HG02973 (cell line): ENCODE results near the gene CST5.
"Not testable (repeated sequence)": the region's sequence is repeated elsewhere in the genome, so short reads cannot be mapped to it uniquely, and the experiment has no call there.

Experiments used
- ATAC-seq: cut with Tn5 transposase; IDR thresholded peaks from one replicate; pipeline ENCODE4 v1.9.1; 2021; ENCODE audit warnings: moderate library complexity; ENCODE audit not compliant: unreplicated experiment

Gene CST5, protein sequence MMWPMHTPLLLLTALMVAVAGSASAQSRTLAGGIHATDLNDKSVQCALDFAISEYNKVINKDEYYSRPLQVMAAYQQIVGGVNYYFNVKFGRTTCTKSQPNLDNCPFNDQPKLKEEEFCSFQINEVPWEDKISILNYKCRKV

GRCh38 chr20:23879328-23879798, at the start of gene CST5:
CST5 (minus strand) TSS chr20:23879748; CDS start chr20:23879676, 72 bp downstream.
- ATAC-seq = no peak

DNA sequence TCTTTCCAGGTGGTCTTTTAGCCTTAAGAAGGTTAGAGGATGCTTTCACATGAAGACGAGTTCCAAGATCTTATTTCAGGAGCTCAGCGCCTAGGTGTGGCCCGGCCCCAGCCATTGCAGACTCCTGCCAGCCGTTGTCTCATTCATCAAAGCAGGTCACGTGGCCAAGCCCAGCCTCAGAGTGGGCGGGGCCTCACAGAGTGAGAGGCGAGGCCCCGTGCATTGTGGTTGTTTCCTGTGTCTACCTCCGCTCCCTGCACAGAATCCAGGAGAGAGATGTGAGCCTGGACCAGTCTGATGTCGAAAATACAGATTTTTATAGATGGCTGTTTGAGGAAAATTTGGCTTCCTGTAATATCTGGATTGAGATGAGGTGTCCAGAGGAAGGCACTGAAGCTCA, 49.2 kb upstream of the CST5 start:
- no peak for ATAC-seq

GRCh38 chr20:23928353-23928752, 48.8 kb upstream of the CST5 start:
- no peak for ATAC-seq

DNA sequence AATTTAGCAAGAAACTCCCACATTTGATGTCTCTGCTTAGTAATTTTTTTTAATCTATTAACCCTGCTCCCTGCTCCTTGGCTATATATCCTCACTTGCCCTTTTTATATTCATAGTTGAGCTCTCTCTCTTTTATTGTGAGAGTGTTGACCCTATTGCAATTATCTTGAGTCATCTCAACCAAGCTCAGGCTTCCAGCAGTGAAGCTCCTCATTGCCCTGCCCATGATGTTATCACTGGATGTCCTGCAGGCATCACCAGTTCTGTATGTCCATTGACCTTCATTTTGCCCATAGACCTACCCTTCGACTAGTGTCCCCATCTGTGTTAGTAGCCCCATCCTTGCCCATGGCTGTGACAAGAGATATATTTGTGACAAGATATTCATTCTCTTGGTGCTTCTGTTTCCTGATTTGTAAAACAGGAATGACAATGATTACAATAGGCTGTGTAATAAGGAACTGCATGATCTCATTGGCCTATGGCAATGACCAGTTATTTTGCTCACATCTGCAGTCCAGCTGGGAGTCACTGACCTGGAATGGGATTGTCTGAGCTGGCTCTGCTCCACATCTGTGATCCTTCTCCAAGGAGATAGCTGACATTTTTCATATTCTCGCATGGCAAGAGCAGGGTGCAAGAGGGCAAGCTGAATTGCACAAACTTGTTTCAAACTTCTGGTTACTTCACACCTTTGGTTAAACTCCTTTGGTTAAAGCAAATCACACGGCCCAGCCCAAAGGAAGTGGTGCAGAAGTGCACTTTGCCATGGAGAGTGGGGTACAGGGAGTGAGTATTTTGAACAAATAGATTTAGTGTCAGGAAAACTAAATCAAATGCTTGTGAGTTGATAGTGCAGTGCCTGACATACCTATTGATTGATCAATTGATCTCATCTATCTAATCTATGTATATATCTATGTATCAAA, 47.7 kb upstream of the CST5 start:
- no peak for ATAC-seq

DNA sequence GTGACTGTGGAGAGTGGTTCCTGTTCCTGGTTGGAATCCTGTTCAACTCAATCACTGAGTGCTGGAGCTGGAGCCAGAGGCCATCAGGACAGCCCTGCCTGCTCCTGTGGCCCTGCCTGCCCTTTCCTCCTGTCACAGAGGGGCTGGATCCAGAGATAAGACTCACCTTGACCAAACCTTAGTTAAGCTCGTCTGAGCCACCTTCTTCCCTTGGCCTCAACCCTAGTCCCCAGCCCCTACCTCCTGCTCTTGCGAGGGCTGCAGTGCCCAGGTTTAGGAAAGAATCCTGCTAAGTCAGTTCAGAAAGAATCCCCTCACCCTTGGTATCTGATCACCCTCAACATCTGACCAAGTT, 47.0 kb upstream of the CST5 start:
- ATAC-seq = no peak

DNA sequence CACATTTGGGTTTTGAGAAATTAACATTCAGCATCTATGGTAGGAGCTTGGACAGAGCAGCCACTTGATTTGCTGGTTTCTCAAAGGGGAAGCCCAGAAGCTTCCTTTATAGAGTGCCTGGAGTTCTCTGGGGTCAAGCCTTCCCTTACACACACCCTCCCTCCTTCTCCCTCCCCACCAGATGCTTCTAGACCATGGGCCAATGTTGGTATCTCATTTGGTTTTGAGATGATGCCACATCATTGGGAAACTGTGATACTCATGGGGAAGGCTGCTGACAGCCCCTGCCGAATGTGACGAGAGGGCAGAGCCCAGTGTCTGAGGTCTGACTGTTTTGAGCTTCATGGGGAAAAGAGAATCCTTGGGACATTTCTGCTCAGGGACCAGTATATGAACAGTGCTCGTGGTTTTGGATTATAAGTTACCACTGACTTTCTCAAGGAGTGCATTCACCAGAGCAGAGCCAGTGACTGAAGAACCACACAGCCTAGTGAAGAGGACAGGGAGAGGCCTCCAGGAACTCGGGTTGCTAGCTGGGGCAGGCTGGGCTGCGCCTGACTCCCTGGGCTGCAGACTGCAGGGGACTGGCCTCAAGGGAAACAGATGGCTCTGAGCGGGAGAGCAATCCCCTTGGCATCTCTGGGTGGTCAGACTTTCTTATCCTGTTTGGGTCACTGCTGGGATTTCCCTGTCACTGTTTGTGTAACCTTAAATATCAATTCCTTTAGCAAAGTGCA, 46.4 kb upstream of the CST5 start:
- ATAC-seq = no peak

DNA sequence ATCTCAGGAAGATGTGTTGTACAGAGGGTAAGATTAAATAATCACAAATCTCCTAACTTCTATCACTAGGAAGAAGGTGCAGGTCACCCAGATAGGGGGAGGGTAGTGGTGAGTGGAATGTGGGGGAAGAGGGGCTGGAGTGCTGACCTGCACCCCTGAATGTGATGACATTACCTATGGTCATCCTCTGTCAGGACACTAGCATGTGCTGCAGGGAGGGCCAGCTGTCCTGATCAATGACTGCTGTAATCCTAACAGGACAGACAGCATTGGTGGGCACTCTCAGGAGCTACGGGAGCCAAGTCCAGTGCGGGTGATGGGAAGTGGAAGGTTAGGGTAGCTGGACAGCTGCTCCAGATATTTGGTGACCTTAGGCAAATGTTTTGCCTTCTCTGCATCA, 45.2 kb upstream of the CST5 start:
- ATAC-seq = no peak

- ATAC-seq = no peak
These were observed 44.4 kb upstream of the CST5 start for GRCh38 chr20:23923891-23924435.

DNA sequence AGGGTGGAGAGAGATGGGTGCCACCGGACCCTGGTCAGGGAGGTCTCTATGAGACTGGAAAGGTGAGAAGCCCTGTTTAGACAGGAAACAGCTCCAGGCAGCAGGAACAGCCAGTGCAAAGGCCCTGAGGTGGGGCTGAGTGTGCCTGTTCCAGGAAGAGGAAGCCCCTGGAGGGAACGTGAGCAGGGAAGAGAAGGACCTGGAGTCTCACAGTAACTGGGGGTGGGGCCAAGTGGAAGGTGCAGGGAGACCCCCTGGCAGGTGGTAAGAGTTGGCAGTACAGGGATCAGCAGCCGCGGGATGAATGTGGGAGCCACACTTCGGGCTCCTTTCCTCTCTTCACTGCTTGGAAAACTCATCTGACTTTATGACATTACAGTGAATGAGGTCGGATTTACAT, 43.8 kb upstream of the CST5 start:
- no peak for ATAC-seq

- no peak for ATAC-seq
These were observed 41.1 kb upstream of the CST5 start for GRCh38 chr20:23920408-23921325.

DNA sequence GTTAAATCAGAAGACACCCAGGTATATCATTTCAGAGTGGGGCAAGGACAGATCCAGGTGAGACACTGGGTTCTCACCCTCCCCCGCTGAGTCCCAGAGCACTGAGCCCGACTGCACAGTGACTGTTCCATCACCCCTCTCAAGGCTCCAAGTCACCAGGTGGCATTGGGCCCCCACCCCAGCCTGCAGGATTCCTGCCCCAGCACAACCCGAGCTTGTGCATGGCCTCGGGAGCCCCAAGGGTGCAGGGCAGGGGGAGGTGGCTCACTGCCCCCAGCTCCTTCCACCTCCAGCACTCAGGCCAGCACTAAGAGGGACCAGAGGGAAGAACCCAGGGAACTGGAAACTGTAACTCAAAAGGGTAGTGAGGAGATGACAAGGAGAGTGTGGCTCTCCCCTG, 39.3 kb upstream of the CST5 start:
- no peak for ATAC-seq

- no peak for ATAC-seq
These were observed 38.7 kb upstream of the CST5 start for GRCh38 chr20:23918101-23918862.

GRCh38 chr20:23917024-23917725, 37.6 kb upstream of the CST5 start:
- ATAC-seq = no peak

DNA sequence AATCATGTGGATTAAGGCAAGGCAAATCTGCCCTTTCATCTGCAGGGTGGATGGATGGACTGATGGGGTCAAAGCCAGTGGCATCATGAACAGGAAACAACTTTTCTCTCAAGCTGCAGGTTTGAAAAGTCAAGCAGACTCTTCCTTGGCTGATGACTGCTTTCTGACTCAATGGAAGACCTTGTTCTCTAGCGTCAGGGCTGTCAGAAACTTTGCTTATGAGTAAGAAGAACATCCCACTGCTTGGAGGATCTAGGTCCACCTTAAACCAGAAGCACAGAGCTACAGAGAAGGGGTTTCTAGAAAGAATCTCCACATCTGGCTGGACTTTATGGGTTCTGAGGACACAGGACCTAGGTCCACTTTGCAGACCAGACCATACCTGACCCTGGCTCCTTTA, 36.3 kb upstream of the CST5 start:
- no peak for ATAC-seq

DNA sequence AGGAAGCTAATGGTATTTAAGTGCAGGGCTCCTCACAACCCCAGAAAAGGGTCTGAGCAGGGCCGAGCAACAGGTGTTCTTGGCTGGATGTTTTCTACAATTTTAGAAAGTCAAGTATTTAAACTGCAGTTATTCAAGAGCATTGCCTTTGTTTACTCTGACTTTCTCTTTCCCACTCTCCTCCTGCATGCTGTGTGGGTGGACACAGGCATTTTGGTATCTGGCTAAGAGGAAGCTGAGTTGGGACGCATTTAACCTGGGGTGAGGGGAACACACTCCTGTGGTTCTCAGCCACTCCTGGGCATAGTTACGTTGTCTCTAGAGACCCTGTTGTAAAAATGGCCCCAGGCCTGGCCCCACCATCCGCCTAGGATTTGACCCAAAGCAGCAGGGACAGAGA, 34.9 kb upstream of the CST5 start:
- not testable (repeated sequence) for ATAC-seq

DNA sequence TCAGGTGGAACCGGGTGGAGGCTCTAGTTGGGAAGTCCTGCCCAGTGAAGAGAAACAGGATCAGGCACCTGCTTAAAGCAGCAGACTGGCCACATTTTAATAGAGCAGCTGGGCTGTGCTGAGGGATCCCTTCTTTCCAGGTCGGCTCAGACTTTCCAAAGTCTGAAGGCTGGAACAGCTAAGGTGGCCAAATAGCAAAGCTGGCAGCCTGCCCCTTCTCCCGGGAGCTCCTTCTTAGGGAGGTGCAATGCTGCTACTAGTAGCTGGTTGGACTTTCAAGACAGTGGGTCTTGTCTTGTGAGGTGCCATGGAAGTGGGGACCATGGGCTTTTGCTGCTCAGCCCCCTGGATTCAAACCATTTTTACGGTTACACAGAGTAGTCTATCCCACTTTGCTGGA, 30.7 kb upstream of the CST5 start:
- no peak for ATAC-seq

- no peak for ATAC-seq
These were observed 29.8 kb upstream of the CST5 start for GRCh38 chr20:23909390-23909789.

DNA sequence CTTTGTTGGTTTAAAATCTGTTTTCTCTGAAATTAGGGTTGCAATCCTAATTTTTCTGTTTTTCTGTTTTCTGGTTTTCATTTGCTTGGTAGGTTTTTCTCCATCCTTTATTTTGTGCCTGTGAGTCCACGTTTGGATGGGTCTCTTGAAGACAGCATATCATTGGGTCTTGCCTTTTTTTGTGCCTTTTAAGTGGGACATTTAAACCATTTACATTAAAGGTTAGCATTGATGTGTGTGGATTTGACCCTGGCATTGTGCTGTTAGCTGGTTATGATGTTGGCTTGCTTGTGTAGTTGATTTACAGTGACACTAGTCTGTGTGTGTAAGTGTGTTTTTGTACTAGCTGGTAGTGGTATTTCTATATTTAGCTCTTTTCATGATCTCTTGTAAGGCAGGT, 28.0 kb upstream of the CST5 start:
- no peak for ATAC-seq

GRCh38 chr20:23902396-23902795, 22.8 kb upstream of the CST5 start:
- ATAC-seq = not testable (repeated sequence)
